GM19193 (cell line): ENCODE measurements around the gene TAS1R3.

Experiments used
- POLR2A ChIP-seq: IDR thresholded peaks from 4 replicates; pipeline ENCODE4 v1.6.1; 2011; ENCODE audit not compliant: insufficient read depth, insufficient read length; ENCODE audit errors: extremely low read depth

The TAS1R3 gene

GRCh38 chr1:1345860-1346500, 14.9 kb downstream of the TAS1R3 start:
- TF ChIP-seq POLR2A, result no peak

GRCh38 chr1:1346501-1346890, 15.4 kb downstream of the TAS1R3 start:
- no peak for TF ChIP-seq POLR2A

GRCh38 chr1:1347026-1347595, 16.0 kb downstream of the TAS1R3 start:
- TF ChIP-seq POLR2A, result no peak

GRCh38 chr1:1347663-1348419, 16.8 kb downstream of the TAS1R3 start:
- TF ChIP-seq POLR2A, result no peak

GRCh38 chr1:1348420-1349255, 17.6 kb downstream of the TAS1R3 start:
- TF ChIP-seq POLR2A, result no peak

GRCh38 chr1:1349256-1350012, 18.4 kb downstream of the TAS1R3 start, which contains the start of gene DVL1:
DVL1 (minus strand) TSS chr1:1349418; CDS start chr1:1349065, 353 bp downstream.
- peak; percentile 70 for TF ChIP-seq POLR2A

GRCh38 chr1:1351511-1352427, 20.7 kb downstream of the TAS1R3 start:
- no peak for TF ChIP-seq POLR2A

GRCh38 chr1:1352786-1353388, 21.8 kb downstream of the TAS1R3 start:
- no peak for TF ChIP-seq POLR2A

- TF ChIP-seq POLR2A, result no peak
These were observed 22.5 kb downstream of the TAS1R3 start for GRCh38 chr1:1353389-1354151.

GRCh38 chr1:1354271-1355247, 23.5 kb downstream of the TAS1R3 start:
- no peak for TF ChIP-seq POLR2A

GRCh38 chr1:1355416-1355815, 24.3 kb downstream of the TAS1R3 start:
- no peak for TF ChIP-seq POLR2A
